Heart right ventricle (tissue), 16 donors: ENCODE results near the gene PCDHGA1. TPM values are rescaled to one million over a fixed set of nuclear protein-coding genes. Genes with fewer than 3 reads are reported as not detected.
"Not testable (repeated sequence)": the region's sequence is repeated elsewhere in the genome, so short reads cannot be mapped to it uniquely, and the experiment has no call there.

Experiments used
- ATAC-seq, 8 donors: fragments of 200-7000 bp; cut with Tn5 transposase; one replicate each; pipeline ENCODE4 v1.9.1; 2020; ENCODE audit warnings: mild to moderate bottlenecking in 8 of 8, moderate library complexity in 8 of 8, moderate number of reproducible peaks in 1 of 8
- DNase-seq, 2 donors: peaks; one replicate each; pipeline ENCODE4 v3.0.0-alpha.2; 2020
- H3K27ac ChIP-seq, 10 donors: fragments of 200-600 bp; sonication (generic) in 2 of 10; one replicate each; pipeline versions ENCODE4 v1.5.0 to v1.8.0; 2020 to 2022; ENCODE audit warnings: mild to moderate bottlenecking in 3 of 10
- H3K27me3 ChIP-seq, 7 donors: fragments of 200-600 bp; one replicate each; pipeline ENCODE4 v1.8.0; 2021 to 2022; ENCODE audit warnings: mild to moderate bottlenecking in 2 of 7
- H3K36me3 ChIP-seq, 9 donors: fragments of 200-600 bp; sonication (generic) in 1 of 9; one replicate each; pipeline versions ENCODE4 v1.5.0 to v1.8.0; 2020 to 2022; ENCODE audit warnings: mild to moderate bottlenecking in 2 of 9
- H3K4me1 ChIP-seq, 9 donors: fragments of 200-600 bp; sonication (generic) in 1 of 9; one replicate each; pipeline versions ENCODE4 v1.5.0 to v1.8.0; 2020 to 2022; ENCODE audit warnings: mild to moderate bottlenecking in 4 of 9
- H3K4me3 ChIP-seq, 10 donors: fragments of 200-600 bp; sonication (generic) in 2 of 10; one replicate each; pipeline versions ENCODE4 v1.5.0 to v1.8.0; 2020 to 2022; ENCODE audit warnings: mild to moderate bottlenecking in 7 of 10, moderate library complexity in 2 of 10
- H3K9me3 ChIP-seq, 11 donors: fragments of 200-600 bp in 10 of 11; sonication (generic) in 2 of 11; one replicate each; pipeline versions ENCODE4 v1.5.0 to v1.8.0; 2013 to 2022; ENCODE audit warnings: mild to moderate bottlenecking in 2 of 11, control low read depth in 1 of 11, moderate library complexity in 1 of 11
- CTCF ChIP-seq, 9 donors: fragments of 200-600 bp; sonication (generic) in 2 of 9; IDR thresholded peaks; one replicate each; pipeline versions ENCODE4 v1.5.0 to v1.8.0; 2021 to 2022; ENCODE audit warnings: antibody characterized with exemption in 9 of 9, mild to moderate bottlenecking in 5 of 9, moderate library complexity in 1 of 9
- WGBS, 2 donors: extraction: QIAGEN DNeasy Blood & Tissue Kit; methylation state at CpG; one replicate each; pipeline ENCODE4 v1.1.7; 2013; ENCODE audit warnings: inconsistent platforms in 1 of 2; 5-methylcytosine and 5-hydroxymethylcytosine counted together
- intact Hi-C, 10 donors: fragments of 100-400 bp; cut with DNase I; formaldehyde crosslinking; loops; one replicate each; pipeline versions ENCODE4 v1.11.1 to v1.14.2; 2022
- polyA plus RNA-seq, 2 donors: library from polyadenylated mRNA; stranded (reverse); fragments of 200-250 nt; gene quantifications; one replicate each; pipeline ENCODE4 v1.2.3, GENCODE V29; 2013
- total RNA-seq, 10 donors: library from RNA; stranded (reverse); fragmentation: NEBNext Ultra II Directional in 3 of 10; extraction: Animal tissue kit (Norgen Biotek cat#: 25700) in 3 of 10; gene quantifications; one replicate each; pipeline versions ENCODE4 v1.2.1 to v1.2.4, GENCODE V29; 2021 to 2023
- donor health status: Arrhythmogenic right ventricular cardiomyopathy.
- donor health status: ischemic (EF 13 %, LVEDD 7.1; RV severe dilation, severe dysfunction).
- donor health status: healthy with polysubstance abuse.
- donor health status: DM: no; HTN: yes; CAD: no.
- donor health status: DM: no; HTN: no; CAD: no.
- donor health status: ischemic (EF 25% LVEDD 6.9; RV normal size, moderate dysfunction).
- donor health status: ischemic (EF 25% LVEDD 5.7; RV mildly dilated, moderate dysfunction).
- donor health status: healthy.
- donor health status: DM: yes; HTN: yes; CAD: no.
- donor health status: Ischemic cardiomyopathy.
- donor health status: ischemic (EF 35%, LVEDD 5.7; RV mildly dilated, moderate dysfunction).
- donor health status: nonischemic (EF 11% LVEDD 7.7; RV severe dilation, severe dysfunction).
- donor health status: DM: yes; HTN: yes; CAD: no.
- donor health status: PGD.
- donor health status: ischemic (EF 29% LVEDD 5.4; RV normal size, mild dysfunction).
- donor health status: nonischemic (EF 23%, LVEDD 6.1; RV moderate dilation, normal function).

PCDHGA1 gene
- total and polyA plus RNA-seq, 12 donors, result 0.57 to 5.0 (median 2.6) TPM

- Histone ChIP-seq H3K4me1 (peaks cover 0 to 5% (median 0%) of the 10 kb centered on the region in 9 donors), H3K9me3 (peaks cover 0 to 96% (median 56%) of the 10 kb centered on the region in 11 donors), H3K36me3 (peaks cover 0 to 45% (median 0%) of the 10 kb centered on the region in 9 donors), H3K4me3 (peak within 1 kb of the TSS in 5 of 10 donors; percentile 10 to 32 (median 21)), H3K27ac (no peak within 1 kb of the TSS), H3K27me3 (peaks cover 0 to 85% (median 0%) of the 10 kb centered on the region in 7 donors)
- intact Hi-C loops, result loop anchor here in 1 of 10 donors (10.0 kb wide), 1 partner anchor 48 kb away; the partner anchor contains the start of genes PCDHGA4, PCDHGB1 and PCDHGB2
- 30 to 33% methylated on average over 27 of the region's 27 CpGs for WGBS, 2 donors
- TF ChIP-seq CTCF (IDR thresholded peaks at IDR 0.05), result peak in 6 of 9 donors; percentile 6 to 36 (median 22)
- ATAC-seq (no peak), DNase-seq (no peak)
Measured at GRCh38 chr5:141402553-141403243, 72.4 kb downstream of the PCDHGA1 start, which contains the start of gene PCDHGA9. Gene PCDHGA9, plus strand, starts transcription at chr5:141402778. Its CDS starts 175 bp downstream, at chr5:141402953.

GRCh38 chr5:141403387-141403786, 73.1 kb downstream of the PCDHGA1 start:
- H3K27ac ChIP-seq, result no peak overlapping the region
- 37 to 38% methylated on average over 22 of the region's 22 CpGs for WGBS, 2 donors
- intact Hi-C loops, result loop anchor here in 1 of 10 donors (10.0 kb wide), 1 partner anchor 49 kb away; the partner anchor contains the start of genes PCDHGA4, PCDHGB1 and PCDHGB2
- peaks cover 0 to 51% (median 0%) of the 10 kb centered on the region in 9 donors for H3K36me3 ChIP-seq
- TF ChIP-seq CTCF (IDR thresholded peaks at IDR 0.05), result no peak
- H3K4me3 ChIP-seq, result peak overlapping the region in 3 of 10 donors; percentile 10 to 32 (median 21)
- peaks cover 0 to 100% (median 63%) of the 10 kb centered on the region in 11 donors for H3K9me3 ChIP-seq
- DNase-seq (no peak), ATAC-seq (no peak)
- peaks cover 0 to 89% (median 0%) of the 10 kb centered on the region in 7 donors for H3K27me3 ChIP-seq
- peaks cover 0 to 5% (median 0%) of the 10 kb centered on the region in 9 donors for H3K4me1 ChIP-seq

- Histone ChIP-seq H3K4me3 (peak within 1 kb of the TSS in 9 of 10 donors; percentile 14 to 46 (median 43)), H3K27ac (peak within 1 kb of the TSS in 6 of 10 donors; percentile 20 to 60 (median 44)), H3K36me3 (peaks cover 0 to 71% (median 0%) of the 10 kb centered on the region in 9 donors), H3K27me3 (peaks cover 0 to 92% (median 0%) of the 10 kb centered on the region in 7 donors), H3K9me3 (peaks cover 0 to 100% (median 55%) of the 10 kb centered on the region in 11 donors)
- intact Hi-C loops, result loop anchor here in 2 of 10 donors (5.0 to 10.0 kb wide), 2 partner anchors 53 to 154 kb away; partner anchors contain the start of genes PCDHGA4 (in 1 of the 2), PCDHGB1 (in 1 of the 2) and PCDHGB2 (in 1 of the 2)
- H3K4me1 ChIP-seq, result not testable (repeated sequence)
- DNase-seq (peak in 1 of 2 donors; percentile 57), ATAC-seq (peak; percentile 71 to 91 (median 84))
- TF ChIP-seq CTCF (IDR thresholded peaks at IDR 0.05), result peak; percentile 24 to 71 (median 56)
- WGBS, 2 donors, result 15 to 17% methylated on average over 48 to 49 of the region's 51 CpGs
Measured at GRCh38 chr5:141407790-141408505, 77.6 kb downstream of the PCDHGA1 start, which contains the start of gene PCDHGB6. Gene PCDHGB6, plus strand, starts transcription at chr5:141408021. Its CDS starts 182 bp downstream, at chr5:141408203.
